ENCODE data around the gene SOX21.

SOX21 gene

GRCh38 chr13:94700051-94700535 lies 12.3 kb downstream of the SOX21 start:
- no peaks in the 10 kb centered on the region for H3K9me3 ChIP-seq (ENCODE audit: low read length)
- no peak overlapping the region for H2AFZ ChIP-seq (ENCODE audit: low read length)
- H3K27ac ChIP-seq (ENCODE audit: low read depth, low read length, poor library complexity, severe bottlenecking): no peak overlapping the region
- H3K36me3 ChIP-seq (ENCODE audit: insufficient read depth, low read length): no peaks in the 10 kb centered on the region
- H3K9me2 ChIP-seq (ENCODE audit: low read depth, low read length): no peaks in the 10 kb centered on the region
- H3K4me3 ChIP-seq (ENCODE audit: low read depth, low read length, poor library complexity, severe bottlenecking): no peak overlapping the region
- H4K20me1 ChIP-seq (ENCODE audit: insufficient read depth, low read length): no peaks in the 10 kb centered on the region
- TF ChIP-seq, protein P1, sequence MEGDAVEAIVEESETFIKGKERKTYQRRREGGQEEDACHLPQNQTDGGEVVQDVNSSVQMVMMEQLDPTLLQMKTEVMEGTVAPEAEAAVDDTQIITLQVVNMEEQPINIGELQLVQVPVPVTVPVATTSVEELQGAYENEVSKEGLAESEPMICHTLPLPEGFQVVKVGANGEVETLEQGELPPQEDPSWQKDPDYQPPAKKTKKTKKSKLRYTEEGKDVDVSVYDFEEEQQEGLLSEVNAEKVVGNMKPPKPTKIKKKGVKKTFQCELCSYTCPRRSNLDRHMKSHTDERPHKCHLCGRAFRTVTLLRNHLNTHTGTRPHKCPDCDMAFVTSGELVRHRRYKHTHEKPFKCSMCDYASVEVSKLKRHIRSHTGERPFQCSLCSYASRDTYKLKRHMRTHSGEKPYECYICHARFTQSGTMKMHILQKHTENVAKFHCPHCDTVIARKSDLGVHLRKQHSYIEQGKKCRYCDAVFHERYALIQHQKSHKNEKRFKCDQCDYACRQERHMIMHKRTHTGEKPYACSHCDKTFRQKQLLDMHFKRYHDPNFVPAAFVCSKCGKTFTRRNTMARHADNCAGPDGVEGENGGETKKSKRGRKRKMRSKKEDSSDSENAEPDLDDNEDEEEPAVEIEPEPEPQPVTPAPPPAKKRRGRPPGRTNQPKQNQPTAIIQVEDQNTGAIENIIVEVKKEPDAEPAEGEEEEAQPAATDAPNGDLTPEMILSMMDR (IDR thresholded peaks at IDR 0.05; ENCODE audit: low read length): no peak
- no peak for TF ChIP-seq EZH2 (IDR thresholded peaks at IDR 0.05; ENCODE audit: borderline replicate concordance, low read length)
- H3K27me3 ChIP-seq (ENCODE audit: insufficient read depth, low read length): no peaks in the 10 kb centered on the region
- H3K4me1 ChIP-seq (ENCODE audit: insufficient read depth, low read length, severe bottlenecking): no peaks in the 10 kb centered on the region
- H3K4me2 ChIP-seq (ENCODE audit: low read length): no peak overlapping the region
- no peak overlapping the region for H3K9ac ChIP-seq (ENCODE audit: low read length)
- H3K79me2 ChIP-seq (ENCODE audit: insufficient read depth, low read length): no peaks in the 10 kb centered on the region
- no peaks in the 10 kb centered on the region for H3F3A ChIP-seq (ENCODE audit: insufficient read depth, low read length)

GRCh38 chr13:94696171-94696570 lies 16.2 kb downstream of the SOX21 start:
- TF ChIP-seq EZH2 (IDR thresholded peaks at IDR 0.05; ENCODE audit: borderline replicate concordance, low read length): no peak
- TF ChIP-seq, protein P1 (IDR thresholded peaks at IDR 0.05; ENCODE audit: low read length): no peak
- H3K4me2 ChIP-seq (ENCODE audit: low read length): no peak overlapping the region

GRCh38 chr13:94692030-94692429 lies 20.3 kb downstream of the SOX21 start:
- no peak overlapping the region for H3K27ac ChIP-seq (ENCODE audit: low read depth, low read length, poor library complexity, severe bottlenecking)
- no peaks in the 10 kb centered on the region for H3K4me1 ChIP-seq (ENCODE audit: insufficient read depth, low read length, severe bottlenecking)
- no peaks in the 10 kb centered on the region for H3K36me3 ChIP-seq (ENCODE audit: insufficient read depth, low read length)
- H3K4me2 ChIP-seq (ENCODE audit: low read length): no peak overlapping the region
- TF ChIP-seq, protein P1 (IDR thresholded peaks at IDR 0.05; ENCODE audit: low read length): no peak
- no peak for TF ChIP-seq EZH2 (IDR thresholded peaks at IDR 0.05; ENCODE audit: borderline replicate concordance, low read length)
- H3K9me3 ChIP-seq (ENCODE audit: low read length): no peaks in the 10 kb centered on the region
- no peak overlapping the region for H2AFZ ChIP-seq (ENCODE audit: low read length)
- no peaks in the 10 kb centered on the region for H3K79me2 ChIP-seq (ENCODE audit: insufficient read depth, low read length)
- H3K27me3 ChIP-seq (ENCODE audit: insufficient read depth, low read length): no peaks in the 10 kb centered on the region
- H3K4me3 ChIP-seq (ENCODE audit: low read depth, low read length, poor library complexity, severe bottlenecking): no peak overlapping the region
- H3K9me2 ChIP-seq (ENCODE audit: low read depth, low read length): no peaks in the 10 kb centered on the region
- no peak overlapping the region for H3K9ac ChIP-seq (ENCODE audit: low read length)
- H3F3A ChIP-seq (ENCODE audit: insufficient read depth, low read length): no peaks in the 10 kb centered on the region
- no peaks in the 10 kb centered on the region for H4K20me1 ChIP-seq (ENCODE audit: insufficient read depth, low read length)

More at GRCh38 chr13:94696171-94696570, 16.2 kb downstream of the SOX21 start:
- Histone ChIP-seq H3K9me2 (ENCODE audit: low read depth, low read length) (no peaks in the 10 kb centered on the region), H3K27me3 (ENCODE audit: insufficient read depth, low read length) (no peaks in the 10 kb centered on the region), H3F3A (ENCODE audit: insufficient read depth, low read length) (no peaks in the 10 kb centered on the region), H3K4me3 (ENCODE audit: low read depth, low read length, poor library complexity, severe bottlenecking) (no peak overlapping the region), H4K20me1 (ENCODE audit: insufficient read depth, low read length) (no peaks in the 10 kb centered on the region), H3K27ac (ENCODE audit: low read depth, low read length, poor library complexity, severe bottlenecking) (no peak overlapping the region), H3K9ac (ENCODE audit: low read length) (no peak overlapping the region), H3K4me1 (ENCODE audit: insufficient read depth, low read length, severe bottlenecking) (no peaks in the 10 kb centered on the region), H2AFZ (ENCODE audit: low read length) (no peak overlapping the region), H3K79me2 (ENCODE audit: insufficient read depth, low read length) (no peaks in the 10 kb centered on the region), H3K9me3 (ENCODE audit: low read length) (no peaks in the 10 kb centered on the region), H3K36me3 (ENCODE audit: insufficient read depth, low read length) (no peaks in the 10 kb centered on the region)
